Left renal pelvis (tissue), 4 donors: ENCODE measurements around the gene MACC1. TPM values are rescaled to one million over a fixed set of nuclear protein-coding genes. Genes with fewer than 3 reads are reported as not detected.

Experiments used
- DNase-seq, 4 donors: peaks; one replicate each; pipeline ENCODE4 v3.0.0-alpha.2; 2013; ENCODE audit warnings: low read depth in 4 of 4, low spot score in 3 of 4
- polyA plus RNA-seq, 4 donors: library from polyadenylated mRNA; unstranded; fragments of 120-200 nt; gene quantifications; one replicate each; pipeline ENCODE4 v1.2.1, GENCODE V29; 2013; ENCODE audit not compliant: insufficient read length in 4 of 4

MACC1 gene
- 10 to 100 TPM in 2 of 4 donors, 1 to 10 TPM in 1, under 1 TPM in 1; 0.15 to 12.4 (median 10.8) TPM for polyA plus RNA-seq

GRCh38 chr7:20217193-20217948, at the start of gene MACC1:
TSS of gene MACC1 (minus strand) at chr7:20217384. CDS start at chr7:20161862, 55,522 bp downstream.
- DNase-seq = peak; percentile 36 to 65 (median 52)

GRCh38 chr7:20264623-20265022, 47.4 kb upstream of the MACC1 start:
- no peak for DNase-seq

GRCh38 chr7:20260223-20260622, 43.0 kb upstream of the MACC1 start:
- DNase-seq = no peak

GRCh38 chr7:20257212-20257611, 40.0 kb upstream of the MACC1 start:
- DNase-seq = no peak

GRCh38 chr7:20249920-20250319, 32.7 kb upstream of the MACC1 start:
- DNase-seq = peak; percentile 45 to 71 (median 54)

GRCh38 chr7:20249376-20249775, 32.2 kb upstream of the MACC1 start:
- no peak for DNase-seq

GRCh38 chr7:20246236-20246635, 29.1 kb upstream of the MACC1 start:
- DNase-seq = no peak

GRCh38 chr7:20244334-20245120, 27.3 kb upstream of the MACC1 start:
- no peak for DNase-seq

GRCh38 chr7:20241911-20242261, 24.7 kb upstream of the MACC1 start:
- no peak for DNase-seq

- DNase-seq = no peak
Observed at GRCh38 chr7:20241194-20241910, 24.2 kb upstream of the MACC1 start.

GRCh38 chr7:20240080-20240926, 23.1 kb upstream of the MACC1 start:
- no peak for DNase-seq

GRCh38 chr7:20238754-20239324, 21.7 kb upstream of the MACC1 start:
- DNase-seq = no peak

- no peak for DNase-seq
Observed at GRCh38 chr7:20238194-20238753, 21.1 kb upstream of the MACC1 start.

- no peak for DNase-seq
Observed at GRCh38 chr7:20237464-20238193, 20.4 kb upstream of the MACC1 start.

- DNase-seq = no peak
Observed at GRCh38 chr7:20236790-20237189, 19.6 kb upstream of the MACC1 start.

- no peak for DNase-seq
Observed at GRCh38 chr7:20236043-20236442, 18.9 kb upstream of the MACC1 start.

GRCh38 chr7:20235288-20235687, 18.1 kb upstream of the MACC1 start:
- DNase-seq = no peak

- no peak for DNase-seq
Observed at GRCh38 chr7:20233362-20233761, 16.2 kb upstream of the MACC1 start.

- DNase-seq = no peak
Observed at GRCh38 chr7:20232848-20233247, 15.7 kb upstream of the MACC1 start.
